Liver (tissue), 9 donors: ENCODE data around the gene NOS1AP. TPM values are rescaled to one million over a fixed set of nuclear protein-coding genes. Genes with fewer than 3 reads are reported as not detected.
A peak's percentile ranks its signal among the peaks of the same experiment; 100 is the strongest.

ENCODE experiments used
- DNase-seq: peaks from one replicate; pipeline ENCODE4 v3.0.0-alpha.2; 2017; ENCODE audit warnings: low spot score
- H3K27ac ChIP-seq, 2 donors: one replicate each; pipeline ENCODE4 v1.7.0; 2013; ENCODE audit warnings: inconsistent platforms in 2 of 2, low read length in 2 of 2, control low read depth in 1 of 2, low read depth in 1 of 2, mild to moderate bottlenecking in 1 of 2
- H3K27me3 ChIP-seq, 4 donors: one replicate each; pipeline versions ENCODE4 v1.6.1 to v1.7.0; 2013; ENCODE audit warnings: low read length in 3 of 4, inconsistent platforms in 1 of 4, mild to moderate bottlenecking in 1 of 4, moderate library complexity in 1 of 4; ENCODE audit not compliant: control insufficient read depth in 4 of 4, insufficient read depth in 4 of 4
- H3K36me3 ChIP-seq, 4 donors: one replicate each; pipeline versions ENCODE4 v1.6.1 to v1.7.0; 2013; ENCODE audit warnings: low read length in 3 of 4, mild to moderate bottlenecking in 3 of 4, low read depth in 1 of 4, moderate library complexity in 1 of 4; ENCODE audit not compliant: control insufficient read depth in 4 of 4, insufficient read depth in 3 of 4
- H3K4me1 ChIP-seq, 4 donors: one replicate each; pipeline versions ENCODE4 v1.6.1 to v1.7.0; 2013; ENCODE audit warnings: low read length in 3 of 4, mild to moderate bottlenecking in 3 of 4, moderate library complexity in 1 of 4; ENCODE audit not compliant: control insufficient read depth in 4 of 4, insufficient read depth in 4 of 4
- H3K4me3 ChIP-seq, 3 donors: one replicate each; pipeline versions ENCODE4 v1.6.1 to v1.7.0; 2013; ENCODE audit warnings: low read length in 3 of 3, control low read depth in 1 of 3, low read depth in 1 of 3, mild to moderate bottlenecking in 1 of 3
- H3K9ac ChIP-seq, 2 donors: one replicate each; pipeline ENCODE4 v1.7.0; 2013; ENCODE audit warnings: low read length in 2 of 2, mild to moderate bottlenecking in 2 of 2, moderate library complexity in 2 of 2, control low read depth in 1 of 2, low read depth in 1 of 2
- H3K9me3 ChIP-seq, 4 donors: one replicate each; pipeline versions ENCODE4 v1.6.1 to v1.7.0; 2013; ENCODE audit warnings: low read length in 3 of 4; ENCODE audit not compliant: control insufficient read depth in 4 of 4
- EGR1 ChIP-seq, 2 donors: IDR thresholded peaks; 2 replicates each; pipeline ENCODE4 v1.6.1; 2016 to 2018; ENCODE audit warnings: antibody characterized with exemption in 2 of 2, low read depth in 2 of 2
- FOXA2 ChIP-seq: IDR thresholded peaks from 2 replicates; pipeline ENCODE4 v1.6.1; 2016; ENCODE audit warnings: antibody characterized with exemption
- GABPA ChIP-seq, 2 donors: IDR thresholded peaks in 1 of 2; conservative IDR thresholded peaks in 1 of 2; 2 replicates each; pipeline ENCODE4 v1.6.1; 2016; ENCODE audit warnings: antibody characterized with exemption in 2 of 2, mild to moderate bottlenecking in 1 of 2, moderate library complexity in 1 of 2
- HNF4A ChIP-seq, 2 donors: conservative IDR thresholded peaks; 2 replicates each; pipeline ENCODE4 v1.6.1; 2016; ENCODE audit warnings: antibody characterized with exemption in 2 of 2, mild to moderate bottlenecking in 2 of 2
- HNF4G ChIP-seq: IDR thresholded peaks from 2 replicates; pipeline ENCODE4 v1.6.1; 2016; ENCODE audit warnings: antibody characterized with exemption
- JUND ChIP-seq, 2 donors: IDR thresholded peaks; 2 replicates each; pipeline ENCODE4 v1.6.1; 2016; ENCODE audit warnings: antibody characterized with exemption in 2 of 2
- NR2F2 ChIP-seq: IDR thresholded peaks from 2 replicates; pipeline ENCODE4 v1.6.1; 2016; ENCODE audit warnings: antibody characterized with exemption
- RAD21 ChIP-seq, 2 donors: IDR thresholded peaks; 2 replicates each; pipeline ENCODE4 v1.6.1; 2016; ENCODE audit warnings: antibody characterized with exemption in 2 of 2, mild to moderate bottlenecking in 2 of 2
- RXRA ChIP-seq, 2 donors: IDR thresholded peaks; 2 replicates each; pipeline ENCODE4 v1.6.1; 2017 to 2018; ENCODE audit warnings: antibody characterized with exemption in 2 of 2, mild to moderate bottlenecking in 1 of 2
- TAF1 ChIP-seq: conservative IDR thresholded peaks from 2 replicates; pipeline ENCODE4 v1.6.1; 2016; ENCODE audit warnings: antibody characterized with exemption, mild to moderate bottlenecking
- YY1 ChIP-seq: IDR thresholded peaks from 2 replicates; pipeline ENCODE4 v1.6.1; 2016; ENCODE audit warnings: antibody characterized with exemption, mild to moderate bottlenecking
- WGBS: extraction: QIAGEN DNeasy Blood & Tissue Kit; methylation state at CpG from one replicate; pipeline ENCODE4 v1.1.7; 2013; 5-methylcytosine and 5-hydroxymethylcytosine counted together
- polyA plus RNA-seq, 2 donors: library from polyadenylated mRNA; stranded (reverse) in 1 of 2; unstranded in 1 of 2; fragments of 200-250 nt in 1 of 2; fragments of >200 nt in 1 of 2; fragmentation: Nextera tagmentation in 1 of 2; extraction: Ambion mirVana in 1 of 2; gene quantifications; one replicate each; pipeline versions ENCODE4 v1.2.1 to v1.2.3, GENCODE V29; 2013 to 2015
- total RNA-seq, 2 donors: library from RNA; depleted of rRNA; stranded (reverse); fragments of >200 nt; gene quantifications; one replicate each; pipeline ENCODE4 v1.2.3, GENCODE V29; 2014
- TF ChIP-seq, protein P1 (sequence below): IDR thresholded peaks from 2 replicates; pipeline ENCODE4 v1.6.1; 2016; ENCODE audit warnings: antibody characterized with exemption
- TF ChIP-seq, protein P2 (sequence below): IDR thresholded peaks from 2 replicates; pipeline ENCODE4 v1.6.1; 2016; ENCODE audit warnings: antibody characterized with exemption
- TF ChIP-seq, protein P3 (sequence below): IDR thresholded peaks from 2 replicates; pipeline ENCODE4 v1.6.1; 2016; ENCODE audit warnings: antibody characterized with exemption
- TF ChIP-seq, protein P4 (sequence below): fragments of 150-350 bp; IDR thresholded peaks from 2 replicates; pipeline ENCODE4 v1.5.1; 2017; ENCODE audit warnings: improper control_type of control experiment, low read depth, low read length; ENCODE audit not compliant: missing input control
- donor health status: healthy.
- donor health status: healthy.
- donor health status: healthy.
- donor health status: healthy.
- donor health status: healthy.

Gene NOS1AP
- total and polyA plus RNA-seq, 4 donors: 1.4 to 13.0 (median 4.5) TPM

DNA sequence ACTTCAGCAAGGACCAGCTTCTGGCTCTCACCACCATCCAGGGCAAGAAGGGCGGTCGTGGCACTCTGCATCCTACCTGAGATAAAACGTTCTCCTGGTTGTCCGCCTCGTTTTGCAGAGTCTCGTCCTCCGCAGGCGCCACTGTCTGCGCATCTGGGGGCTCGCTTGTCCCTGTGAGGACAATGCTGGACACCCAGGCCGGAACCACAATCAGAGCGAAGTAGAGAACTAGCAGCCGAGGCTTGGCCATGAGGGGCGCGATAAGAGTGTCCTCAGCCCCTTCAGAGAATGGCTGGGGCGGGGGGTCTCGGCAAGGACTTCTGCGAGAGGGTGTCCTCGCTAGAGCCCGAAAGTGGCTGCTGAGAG, 46.3 kb upstream of the NOS1AP start:
- H3K27ac ChIP-seq: no peak overlapping the region
- H3K4me1 ChIP-seq: peaks cover 3 to 17% (median 14%) of the 10 kb centered on the region in 4 donors
- TF ChIP-seq HNF4A (conservative IDR thresholded peaks at IDR 0.05): no peak
- no peak for TF ChIP-seq NR2F2
- TF ChIP-seq, protein P1, sequence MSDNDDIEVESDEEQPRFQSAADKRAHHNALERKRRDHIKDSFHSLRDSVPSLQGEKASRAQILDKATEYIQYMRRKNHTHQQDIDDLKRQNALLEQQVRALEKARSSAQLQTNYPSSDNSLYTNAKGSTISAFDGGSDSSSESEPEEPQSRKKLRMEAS: no peak
- TF ChIP-seq, protein P2, sequence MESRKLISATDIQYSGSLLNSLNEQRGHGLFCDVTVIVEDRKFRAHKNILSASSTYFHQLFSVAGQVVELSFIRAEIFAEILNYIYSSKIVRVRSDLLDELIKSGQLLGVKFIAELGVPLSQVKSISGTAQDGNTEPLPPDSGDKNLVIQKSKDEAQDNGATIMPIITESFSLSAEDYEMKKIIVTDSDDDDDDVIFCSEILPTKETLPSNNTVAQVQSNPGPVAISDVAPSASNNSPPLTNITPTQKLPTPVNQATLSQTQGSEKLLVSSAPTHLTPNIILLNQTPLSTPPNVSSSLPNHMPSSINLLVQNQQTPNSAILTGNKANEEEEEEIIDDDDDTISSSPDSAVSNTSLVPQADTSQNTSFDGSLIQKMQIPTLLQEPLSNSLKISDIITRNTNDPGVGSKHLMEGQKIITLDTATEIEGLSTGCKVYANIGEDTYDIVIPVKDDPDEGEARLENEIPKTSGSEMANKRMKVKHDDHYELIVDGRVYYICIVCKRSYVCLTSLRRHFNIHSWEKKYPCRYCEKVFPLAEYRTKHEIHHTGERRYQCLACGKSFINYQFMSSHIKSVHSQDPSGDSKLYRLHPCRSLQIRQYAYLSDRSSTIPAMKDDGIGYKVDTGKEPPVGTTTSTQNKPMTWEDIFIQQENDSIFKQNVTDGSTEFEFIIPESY: no peak
- TF ChIP-seq EGR1 (IDR thresholded peaks at IDR 0.05; ENCODE audit: low read depth in 2 of 2): no peak
- TF ChIP-seq, protein P3, sequence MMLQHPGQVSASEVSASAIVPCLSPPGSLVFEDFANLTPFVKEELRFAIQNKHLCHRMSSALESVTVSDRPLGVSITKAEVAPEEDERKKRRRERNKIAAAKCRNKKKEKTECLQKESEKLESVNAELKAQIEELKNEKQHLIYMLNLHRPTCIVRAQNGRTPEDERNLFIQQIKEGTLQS: no peak
- TF ChIP-seq JUND (IDR thresholded peaks at IDR 0.05): no peak
- no peak for TF ChIP-seq RAD21 (IDR thresholded peaks at IDR 0.05)
- no peak for TF ChIP-seq RXRA (IDR thresholded peaks at IDR 0.05)
- TF ChIP-seq FOXA2: no peak
- no peak for TF ChIP-seq HNF4G
- no peaks in the 10 kb centered on the region for H3K36me3 ChIP-seq
- peaks cover 0 to 6% (median 2%) of the 10 kb centered on the region in 4 donors for H3K27me3 ChIP-seq
- DNase-seq: no peak
- no peak overlapping the region for H3K9ac ChIP-seq
- peak overlapping the region in 2 of 3 donors; percentile 62 to 67 for H3K4me3 ChIP-seq
- 28% methylated on average over 20 of the region's 20 CpGs for WGBS
- H3K9me3 ChIP-seq: peaks cover 0 to 3% (median 0%) of the 10 kb centered on the region in 4 donors

DNA sequence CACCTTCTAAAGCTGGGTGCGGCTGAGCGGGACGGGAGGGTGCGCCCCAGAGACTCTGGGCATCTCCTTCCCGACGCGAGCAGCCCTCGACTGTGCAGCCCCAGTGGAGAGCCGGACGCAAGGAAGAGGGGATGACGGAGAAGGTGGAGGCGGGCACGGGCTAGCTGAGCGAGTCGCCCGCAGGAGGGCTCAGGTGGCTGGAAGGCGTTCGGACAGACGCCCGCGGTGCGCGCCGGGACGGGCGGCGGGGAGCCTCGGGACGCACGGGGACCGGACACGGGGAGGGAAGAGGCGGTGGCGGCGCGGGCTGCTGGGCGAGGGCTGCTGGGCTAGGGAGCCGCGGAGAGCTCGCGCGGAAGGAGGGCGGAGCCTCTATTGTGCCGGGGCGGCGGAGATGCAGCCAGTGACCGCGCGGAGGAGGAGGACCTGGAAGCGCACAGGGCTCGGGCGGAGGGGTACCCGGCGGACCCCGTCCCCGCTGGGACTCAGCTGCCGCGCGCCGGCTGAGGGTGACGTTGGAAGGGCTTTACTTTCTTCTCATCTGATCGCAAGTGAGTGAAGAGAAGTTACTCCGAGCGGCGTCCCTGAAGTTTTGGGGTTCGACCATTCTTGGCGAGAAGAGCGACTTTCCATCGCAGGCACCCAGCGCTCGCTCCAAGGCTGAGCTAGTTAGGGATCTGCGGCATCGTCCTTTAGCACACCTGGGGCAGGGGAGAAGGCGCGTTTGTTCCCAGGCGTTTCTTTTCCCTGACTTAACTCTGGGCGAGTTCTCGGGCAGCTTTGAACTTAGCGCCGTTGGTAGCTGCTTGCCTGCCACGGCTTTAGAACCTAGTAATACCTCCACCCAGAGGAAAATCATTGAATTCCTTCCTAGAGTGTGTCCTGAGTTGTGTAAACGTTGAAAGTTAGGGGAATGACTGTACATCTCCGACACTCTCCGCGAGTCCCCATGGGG, 45.7 kb upstream of the NOS1AP start, which contains the start of gene OLFML2B:
Gene OLFML2B, minus strand, starts transcription at position 323 of the 955 bp plus-strand sequence. CDS start 439 bp downstream, outside the sequence.
- WGBS: 1% methylated on average over 85 of the region's 85 CpGs
- no peak within 1 kb of the TSS for H3K27ac ChIP-seq
- peaks cover 0 to 3% (median 0%) of the 10 kb centered on the region in 4 donors for H3K9me3 ChIP-seq
- TF ChIP-seq JUND (IDR thresholded peaks at IDR 0.05) (no peak), NR2F2 (no peak), GABPA (IDR thresholded peaks at IDR 0.05 in 1 of 2, conservative IDR thresholded peaks at IDR 0.05 in 1 of 2) (no peak), HNF4A (conservative IDR thresholded peaks at IDR 0.05) (no peak), RXRA (IDR thresholded peaks at IDR 0.05) (no peak), HNF4G (no peak), EGR1 (IDR thresholded peaks at IDR 0.05; ENCODE audit: low read depth in 2 of 2) (no peak), RAD21 (IDR thresholded peaks at IDR 0.05) (peak; percentile 66 to 70), TAF1 (no peak), YY1 (no peak)
- TF ChIP-seq, protein P3: no peak
- TF ChIP-seq, protein P1: no peak
- TF ChIP-seq, protein P4, sequence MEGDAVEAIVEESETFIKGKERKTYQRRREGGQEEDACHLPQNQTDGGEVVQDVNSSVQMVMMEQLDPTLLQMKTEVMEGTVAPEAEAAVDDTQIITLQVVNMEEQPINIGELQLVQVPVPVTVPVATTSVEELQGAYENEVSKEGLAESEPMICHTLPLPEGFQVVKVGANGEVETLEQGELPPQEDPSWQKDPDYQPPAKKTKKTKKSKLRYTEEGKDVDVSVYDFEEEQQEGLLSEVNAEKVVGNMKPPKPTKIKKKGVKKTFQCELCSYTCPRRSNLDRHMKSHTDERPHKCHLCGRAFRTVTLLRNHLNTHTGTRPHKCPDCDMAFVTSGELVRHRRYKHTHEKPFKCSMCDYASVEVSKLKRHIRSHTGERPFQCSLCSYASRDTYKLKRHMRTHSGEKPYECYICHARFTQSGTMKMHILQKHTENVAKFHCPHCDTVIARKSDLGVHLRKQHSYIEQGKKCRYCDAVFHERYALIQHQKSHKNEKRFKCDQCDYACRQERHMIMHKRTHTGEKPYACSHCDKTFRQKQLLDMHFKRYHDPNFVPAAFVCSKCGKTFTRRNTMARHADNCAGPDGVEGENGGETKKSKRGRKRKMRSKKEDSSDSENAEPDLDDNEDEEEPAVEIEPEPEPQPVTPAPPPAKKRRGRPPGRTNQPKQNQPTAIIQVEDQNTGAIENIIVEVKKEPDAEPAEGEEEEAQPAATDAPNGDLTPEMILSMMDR: peak; percentile 23
- H3K36me3 ChIP-seq: no peaks in the 10 kb centered on the region
- peak; percentile 58 for DNase-seq
- H3K27me3 ChIP-seq: peaks cover 0 to 6% (median 2%) of the 10 kb centered on the region in 4 donors
- peaks cover 3 to 17% (median 14%) of the 10 kb centered on the region in 4 donors for H3K4me1 ChIP-seq
- no peak within 1 kb of the TSS for H3K9ac ChIP-seq
- H3K4me3 ChIP-seq: peak within 1 kb of the TSS; percentile 53 to 67 (median 62)
